ENCODE data around the gene OR13D1.
A peak's percentile ranks its signal among the peaks of the same experiment; 100 is the strongest.

The OR13D1 gene, protein sequence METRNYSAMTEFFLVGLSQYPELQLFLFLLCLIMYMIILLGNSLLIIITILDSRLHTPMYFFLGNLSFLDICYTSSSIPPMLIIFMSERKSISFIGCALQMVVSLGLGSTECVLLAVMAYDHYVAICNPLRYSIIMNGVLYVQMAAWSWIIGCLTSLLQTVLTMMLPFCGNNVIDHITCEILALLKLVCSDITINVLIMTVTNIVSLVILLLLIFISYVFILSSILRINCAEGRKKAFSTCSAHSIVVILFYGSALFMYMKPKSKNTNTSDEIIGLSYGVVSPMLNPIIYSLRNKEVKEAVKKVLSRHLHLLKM

DNA sequence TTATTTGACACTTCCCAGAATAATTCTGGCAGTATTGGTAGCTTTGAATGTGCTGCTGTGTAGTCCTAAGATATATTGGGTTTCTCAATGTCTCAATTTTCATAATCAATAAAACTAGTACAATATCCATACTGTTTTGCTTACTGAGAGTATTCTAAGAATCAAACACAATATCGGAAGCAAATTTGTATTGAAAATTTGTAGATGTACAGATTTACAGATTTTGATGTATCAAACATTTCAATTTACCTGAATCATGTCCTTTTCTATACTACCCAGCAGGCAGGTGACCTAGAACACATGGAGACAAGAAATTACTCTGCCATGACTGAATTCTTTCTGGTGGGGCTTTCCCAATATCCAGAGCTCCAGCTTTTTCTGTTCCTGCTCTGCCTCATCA is at the start of gene OR13D1:
Gene OR13D1 (plus strand): TSS at position 301 of the 400 bp plus-strand sequence. CDS start 0 bp downstream, at position 301.
- TF ChIP-seq, protein P1, sequence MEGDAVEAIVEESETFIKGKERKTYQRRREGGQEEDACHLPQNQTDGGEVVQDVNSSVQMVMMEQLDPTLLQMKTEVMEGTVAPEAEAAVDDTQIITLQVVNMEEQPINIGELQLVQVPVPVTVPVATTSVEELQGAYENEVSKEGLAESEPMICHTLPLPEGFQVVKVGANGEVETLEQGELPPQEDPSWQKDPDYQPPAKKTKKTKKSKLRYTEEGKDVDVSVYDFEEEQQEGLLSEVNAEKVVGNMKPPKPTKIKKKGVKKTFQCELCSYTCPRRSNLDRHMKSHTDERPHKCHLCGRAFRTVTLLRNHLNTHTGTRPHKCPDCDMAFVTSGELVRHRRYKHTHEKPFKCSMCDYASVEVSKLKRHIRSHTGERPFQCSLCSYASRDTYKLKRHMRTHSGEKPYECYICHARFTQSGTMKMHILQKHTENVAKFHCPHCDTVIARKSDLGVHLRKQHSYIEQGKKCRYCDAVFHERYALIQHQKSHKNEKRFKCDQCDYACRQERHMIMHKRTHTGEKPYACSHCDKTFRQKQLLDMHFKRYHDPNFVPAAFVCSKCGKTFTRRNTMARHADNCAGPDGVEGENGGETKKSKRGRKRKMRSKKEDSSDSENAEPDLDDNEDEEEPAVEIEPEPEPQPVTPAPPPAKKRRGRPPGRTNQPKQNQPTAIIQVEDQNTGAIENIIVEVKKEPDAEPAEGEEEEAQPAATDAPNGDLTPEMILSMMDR (IDR thresholded peaks at IDR 0.05), result no peak

DNA sequence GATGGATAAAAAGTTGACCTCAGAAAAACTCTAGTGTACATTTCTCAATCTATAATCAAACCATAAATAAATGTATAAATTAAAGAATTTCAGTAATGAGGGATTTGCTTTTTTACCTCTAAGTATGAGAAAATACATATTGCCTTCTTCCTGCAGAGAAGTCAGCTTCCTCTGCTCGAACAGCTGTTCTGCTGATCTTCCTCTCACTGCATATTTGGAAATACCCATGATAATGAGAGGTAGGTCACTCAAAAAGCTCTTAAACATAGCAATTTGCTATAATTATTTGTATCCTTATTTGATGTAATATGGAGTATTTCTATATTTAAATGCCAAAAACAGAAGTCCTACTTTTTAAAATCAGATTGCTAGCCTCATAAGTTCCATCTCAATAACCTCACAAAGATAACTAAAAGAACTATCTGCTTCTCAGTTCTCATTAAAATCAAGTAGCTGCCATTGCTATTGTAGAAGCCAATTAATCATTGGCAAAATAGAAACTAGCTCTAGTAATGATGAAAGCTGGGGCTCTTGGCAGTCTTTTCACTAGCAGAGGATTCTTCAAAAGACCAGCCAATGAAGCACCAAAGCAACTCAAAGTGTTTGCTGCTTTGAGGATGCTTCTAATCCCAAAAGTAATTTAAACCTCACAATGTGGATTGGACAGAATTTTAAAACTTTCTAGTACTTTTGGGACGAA is 35.7 kb upstream of the OR13D1 start:
- TF ChIP-seq, protein P1 (IDR thresholded peaks at IDR 0.05), result no peak

DNA sequence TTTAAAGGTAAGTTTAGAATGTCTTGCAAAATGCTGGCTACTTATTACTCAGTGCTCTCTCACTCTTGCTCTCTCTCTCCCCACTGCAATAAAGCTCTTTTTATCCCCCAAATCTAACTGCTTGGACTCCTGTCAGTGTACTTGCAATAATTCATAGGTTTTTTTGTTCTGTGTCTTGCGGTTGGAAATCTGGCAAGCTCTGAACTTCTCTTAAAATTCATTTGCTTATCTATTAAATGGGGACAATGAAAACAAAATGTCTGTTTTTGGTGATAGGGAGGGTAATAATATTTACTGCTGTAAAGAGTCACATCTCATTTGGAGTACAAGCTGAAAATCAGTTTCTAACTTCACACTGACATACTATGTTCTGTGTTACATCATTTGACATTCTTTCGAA is 18.7 kb upstream of the OR13D1 start:
- TF ChIP-seq, protein P1 (IDR thresholded peaks at IDR 0.05), result no peak

DNA sequence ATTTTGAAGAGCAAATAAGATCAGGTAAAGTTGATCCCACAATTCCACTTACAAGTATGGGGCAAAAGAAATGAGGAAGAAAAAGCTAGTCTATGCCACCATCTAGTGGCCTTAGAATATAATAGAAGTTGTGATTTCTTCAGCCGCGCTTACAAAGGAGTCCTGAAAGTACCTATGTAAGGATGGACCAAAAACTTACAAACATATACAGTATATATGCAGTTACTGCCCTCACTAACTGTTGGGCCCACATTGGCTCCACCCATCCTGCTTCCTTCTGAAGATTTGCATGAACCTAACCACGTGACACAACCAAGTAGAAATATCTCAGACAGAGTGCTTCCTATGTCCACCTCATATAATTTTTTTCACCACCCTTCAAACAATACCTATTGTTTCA is 11.7 kb upstream of the OR13D1 start:
- TF ChIP-seq, protein P1 (IDR thresholded peaks at IDR 0.05), result peak; percentile 59

DNA sequence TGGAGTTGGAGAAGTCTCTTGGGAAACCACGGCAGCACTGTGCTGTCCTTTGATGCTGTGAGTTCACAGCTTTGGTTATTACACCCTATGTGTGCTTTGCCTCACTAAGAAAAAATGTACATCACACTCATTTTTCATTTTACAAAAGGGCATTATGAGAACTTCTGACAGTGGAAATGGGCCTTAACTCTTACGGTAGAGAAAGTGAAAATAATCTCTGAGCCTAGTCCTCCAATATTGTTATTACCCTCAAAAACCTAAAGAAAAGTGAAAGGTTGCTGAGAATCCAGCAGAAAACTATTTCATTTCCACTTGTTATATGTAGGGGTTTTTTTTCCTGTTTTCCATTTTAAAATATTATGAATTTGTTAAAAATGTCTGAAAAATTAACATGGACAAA is 8.2 kb upstream of the OR13D1 start:
- TF ChIP-seq, protein P1 (IDR thresholded peaks at IDR 0.05), result no peak

DNA sequence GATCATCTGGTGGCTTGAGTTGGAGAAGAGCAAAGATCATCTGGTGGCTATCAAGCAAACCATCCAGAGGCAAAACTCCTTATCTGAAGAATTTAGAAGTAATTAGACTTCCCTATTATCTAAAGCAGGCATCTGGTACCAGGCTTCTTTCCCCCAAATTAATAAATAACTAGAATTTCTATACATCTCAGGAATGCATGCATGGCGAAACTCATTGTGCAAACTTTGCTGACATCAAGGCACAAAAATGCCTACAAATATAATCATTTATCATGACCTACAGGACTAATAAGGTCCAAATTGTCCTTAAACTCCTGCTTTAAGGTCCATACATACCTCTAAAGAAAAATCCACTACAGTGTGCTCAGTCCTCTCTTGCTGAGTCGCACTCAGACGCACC is 6.0 kb downstream of the OR13D1 start:
- TF ChIP-seq, protein P1 (IDR thresholded peaks at IDR 0.05), result no peak

DNA sequence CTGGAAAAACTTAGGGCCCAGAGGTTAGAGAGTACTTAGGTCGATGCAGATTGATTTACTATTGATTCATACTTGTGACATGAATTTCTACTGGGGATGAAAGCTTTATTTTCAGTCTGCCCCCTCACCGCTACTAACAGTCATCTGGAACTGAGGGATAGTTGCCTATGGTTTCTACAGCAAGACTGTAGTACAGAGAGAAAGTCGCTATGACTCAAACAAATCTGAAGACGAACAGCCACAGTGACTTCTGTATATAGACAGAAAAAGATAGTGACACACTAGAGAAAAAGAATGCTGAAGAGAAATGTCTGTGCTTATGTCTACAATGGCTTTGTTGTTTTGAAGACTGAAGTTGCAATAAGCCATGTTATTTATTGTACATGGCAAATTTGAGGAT is 17.3 kb downstream of the OR13D1 start:
- TF ChIP-seq, protein P1 (IDR thresholded peaks at IDR 0.05), result no peak
